HepG2 (cell line): ENCODE measurements around the gene CDH22. TPM values are rescaled to one million over a fixed set of nuclear protein-coding genes. Genes with fewer than 3 reads are reported as not detected.

ENCODE experiments used
- CENPT ChIP-seq: sonication (generic); formaldehyde crosslinking; IDR thresholded peaks from 2 replicates; pipeline ENCODE4 v1.8.0; 2022; ENCODE audit warnings: low read depth, mild to moderate bottlenecking, moderate library complexity, missing genetic modification reagents
- ELF4 ChIP-seq: sonication (generic); formaldehyde crosslinking; IDR thresholded peaks from 2 replicates; pipeline ENCODE4 v1.5.0; 2020; ENCODE audit warnings: missing genetic modification reagents, mild to moderate bottlenecking, moderate library complexity, borderline replicate concordance
- GTF3A ChIP-seq: sonication (generic); formaldehyde crosslinking; conservative IDR thresholded peaks from 2 replicates; pipeline ENCODE4 v1.4.0; 2020; ENCODE audit warnings: mild to moderate bottlenecking, missing genetic modification reagents
- KDM5A ChIP-seq: fragments of 200-600 bp; sonication (generic); IDR thresholded peaks from 2 replicates; pipeline ENCODE4 v1.7.0; 2018; ENCODE audit warnings: antibody characterized with exemption, mild to moderate bottlenecking, low read length, borderline replicate concordance
- MAF1 ChIP-seq: sonication (generic); formaldehyde crosslinking; IDR thresholded peaks from 2 replicates; pipeline ENCODE4 v1.5.0; 2020; ENCODE audit warnings: missing genetic modification reagents, borderline replicate concordance
- MAFG ChIP-seq: sonication (generic); formaldehyde crosslinking; IDR thresholded peaks from 2 replicates; pipeline ENCODE4 v1.5.1; 2020; ENCODE audit warnings: mild to moderate bottlenecking, missing genetic modification reagents
- MXD4 ChIP-seq: IDR thresholded peaks from 2 replicates; pipeline ENCODE4 v1.6.1; 2016; ENCODE audit warnings: mild to moderate bottlenecking, missing biosample characterization, missing genetic modification reagents
- NFKB2 ChIP-seq: sonication (generic); formaldehyde crosslinking; IDR thresholded peaks from 2 replicates; pipeline ENCODE4 v1.4.0; 2020; ENCODE audit warnings: missing genetic modification reagents, borderline replicate concordance
- NR2C2 ChIP-seq: sonication (generic); formaldehyde crosslinking; IDR thresholded peaks from 2 replicates; pipeline ENCODE4 v1.4.0; 2020; ENCODE audit warnings: missing genetic modification reagents, mild to moderate bottlenecking, moderate library complexity, borderline replicate concordance
- ONECUT2 ChIP-seq: sonication (generic); formaldehyde crosslinking; IDR thresholded peaks from 2 replicates; pipeline ENCODE4 v1.4.0; 2020; ENCODE audit warnings: missing genetic modification reagents
- PHF5A ChIP-seq: IDR thresholded peaks from one replicate; pipeline ENCODE4 v1.6.1; 2018; ENCODE audit warnings: low read depth, missing genetic modification reagents; ENCODE audit not compliant: unreplicated experiment
- ZIK1 ChIP-seq: sonication (generic); formaldehyde crosslinking; IDR thresholded peaks from 2 replicates; pipeline ENCODE4 v1.5.0; 2020; ENCODE audit warnings: mild to moderate bottlenecking, low read depth, missing genetic modification reagents, borderline replicate concordance
- ZNF263 ChIP-seq: sonication (generic); formaldehyde crosslinking; IDR thresholded peaks from 2 replicates; pipeline ENCODE4 v1.4.0; 2020; ENCODE audit warnings: missing genetic modification reagents
- ZNF282 ChIP-seq: fragments of 450-650 bp; IDR thresholded peaks from 2 replicates; pipeline ENCODE4 v1.6.1; 2018; ENCODE audit not compliant: partially characterized antibody
- ZNF713 ChIP-seq: sonication (generic); formaldehyde crosslinking; IDR thresholded peaks from 2 replicates; pipeline ENCODE4 v1.4.0; 2020; ENCODE audit warnings: mild to moderate bottlenecking, missing genetic modification reagents
- ZNF747 ChIP-seq: sonication (generic); formaldehyde crosslinking; IDR thresholded peaks from 2 replicates; pipeline ENCODE4 v1.8.1; 2023; ENCODE audit warnings: missing genetic modification reagents, mild to moderate bottlenecking, borderline replicate concordance
- ZNF841 ChIP-seq: sonication (generic); formaldehyde crosslinking; IDR thresholded peaks from 2 replicates; pipeline ENCODE4 v1.8.1; 2023; ENCODE audit warnings: missing genetic modification reagents, borderline replicate concordance
- ZNF878 ChIP-seq: sonication (generic); formaldehyde crosslinking; IDR thresholded peaks from 2 replicates; pipeline ENCODE4 v1.8.1; 2023; ENCODE audit warnings: mild to moderate bottlenecking, missing genetic modification reagents, moderate library complexity
- ZSCAN31 ChIP-seq: sonication (generic); formaldehyde crosslinking; IDR thresholded peaks from 2 replicates; pipeline ENCODE4 v1.5.0; 2020; ENCODE audit warnings: low read depth, mild to moderate bottlenecking, missing genetic modification reagents
- polyA plus RNA-seq, 8 experiments: library from polyadenylated mRNA; depleted of rRNA in 3 of 8; stranded (reverse) in 7 of 8; unstranded in 1 of 8; fragments of >200 nt; fragmentation: Illumina TruSeq in 4 of 8; extraction: Trizol in 4 of 8; gene quantifications; 2 replicates each; pipeline versions ENCODE4 v1.2.1 to v1.2.3, GENCODE V29; 2011 to 2016; ENCODE audit warnings: low read depth in 4 of 8, missing spikeins in 1 of 8, mixed read lengths in 1 of 8; ENCODE audit not compliant: insufficient read depth in 1 of 8
- total RNA-seq, 5 experiments: library from RNA; depleted of rRNA; stranded (reverse); fragments of >200 nt; fragmentation: Illumina TruSeq; extraction: Trizol; gene quantifications; 2 replicates each; pipeline ENCODE4 v1.2.3, GENCODE V29; 2016; ENCODE audit warnings: low read depth in 1 of 5
- TF ChIP-seq, protein P1 (sequence below): sonication (generic); formaldehyde crosslinking; IDR thresholded peaks from 2 replicates; pipeline ENCODE4 v1.4.0; 2020; ENCODE audit warnings: missing genetic modification reagents
- TF ChIP-seq, protein P2 (sequence below), 2 experiments: sonication (generic) in 1 of 2; formaldehyde crosslinking in 1 of 2; IDR thresholded peaks; 2 replicates each; pipeline versions ENCODE4 v1.5.1 to v1.6.1; 2011 to 2020; ENCODE audit warnings: borderline replicate concordance in 1 of 2, low read depth in 1 of 2, low read length in 1 of 2, mild to moderate bottlenecking in 1 of 2, missing genetic modification reagents in 1 of 2, moderate library complexity in 1 of 2
- TF ChIP-seq, protein P3 (sequence below): sonication (generic); formaldehyde crosslinking; IDR thresholded peaks from 2 replicates; pipeline ENCODE4 v1.4.0; 2020; ENCODE audit warnings: mild to moderate bottlenecking, missing genetic modification reagents, borderline replicate concordance

CDH22 gene
- total and polyA plus RNA-seq, 2 of the 13 experiments (the other 11 are each of a cell fraction or from before 2014, with no cell fraction given), result not detected

DNA sequence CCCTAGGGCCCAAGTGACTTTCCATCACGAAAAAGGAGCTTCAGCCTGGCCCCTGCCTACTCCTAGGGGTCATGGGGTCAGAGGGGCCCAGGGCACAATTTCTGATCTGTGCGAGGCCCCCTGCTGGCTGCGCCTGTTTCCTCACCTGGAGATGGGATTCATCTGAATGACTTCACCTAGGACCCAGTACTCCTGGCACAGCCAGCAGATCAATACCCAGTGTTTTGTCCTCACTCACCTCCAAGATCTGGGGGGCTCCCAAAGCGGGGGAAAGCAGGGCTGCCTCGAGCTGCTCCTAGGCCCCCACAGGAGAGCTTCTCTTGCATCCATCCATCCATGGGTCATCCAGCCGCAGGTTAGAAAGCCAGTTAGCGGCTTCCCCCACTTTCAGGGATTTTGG lies 156.4 kb downstream of the CDH22 start (continued):
- no peak for TF ChIP-seq ZNF282
- no peak for TF ChIP-seq ZNF713
- peak; percentile 55; the same call in 1 of the 2 replicates for TF ChIP-seq MAF1 (CRISPR knock-in tag)
- TF ChIP-seq MXD4 (CRISPR knock-in tag), result no peak
- TF ChIP-seq MAFG (CRISPR knock-in tag), result no peak
- TF ChIP-seq GTF3A (CRISPR knock-in tag), result no peak
- TF ChIP-seq ZNF263 (CRISPR knock-in tag), result peak; percentile 58
- TF ChIP-seq PHF5A (CRISPR knock-in tag), result no peak
- no peak for TF ChIP-seq ZSCAN31 (CRISPR knock-in tag)
- no peak for TF ChIP-seq ZIK1 (CRISPR knock-in tag)
- TF ChIP-seq ONECUT2 (CRISPR knock-in tag), result no peak
- TF ChIP-seq ELF4 (CRISPR knock-in tag), result no peak
- TF ChIP-seq KDM5A, result no peak
- TF ChIP-seq, protein P1, sequence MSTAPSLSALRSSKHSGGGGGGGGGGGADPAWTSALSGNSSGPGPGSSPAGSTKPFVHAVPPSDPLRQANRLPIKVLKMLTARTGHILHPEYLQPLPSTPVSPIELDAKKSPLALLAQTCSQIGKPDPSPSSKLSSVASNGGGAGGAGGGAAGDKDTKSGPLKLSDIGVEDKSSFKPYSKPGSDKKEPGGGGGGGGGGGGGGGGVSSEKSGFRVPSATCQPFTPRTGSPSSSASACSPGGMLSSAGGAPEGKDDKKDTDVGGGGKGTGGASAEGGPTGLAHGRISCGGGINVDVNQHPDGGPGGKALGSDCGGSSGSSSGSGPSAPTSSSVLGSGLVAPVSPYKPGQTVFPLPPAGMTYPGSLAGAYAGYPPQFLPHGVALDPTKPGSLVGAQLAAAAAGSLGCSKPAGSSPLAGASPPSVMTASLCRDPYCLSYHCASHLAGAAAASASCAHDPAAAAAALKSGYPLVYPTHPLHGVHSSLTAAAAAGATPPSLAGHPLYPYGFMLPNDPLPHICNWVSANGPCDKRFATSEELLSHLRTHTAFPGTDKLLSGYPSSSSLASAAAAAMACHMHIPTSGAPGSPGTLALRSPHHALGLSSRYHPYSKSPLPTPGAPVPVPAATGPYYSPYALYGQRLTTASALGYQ (CRISPR knock-in tag), result no peak
- peak; percentile 86 for TF ChIP-seq NR2C2 (CRISPR knock-in tag)
- no peak for TF ChIP-seq ZNF878 (CRISPR knock-in tag)
- TF ChIP-seq ZNF841 (CRISPR knock-in tag), result no peak
- peak; percentile 81 for TF ChIP-seq NFKB2 (CRISPR knock-in tag)
- TF ChIP-seq ZNF747 (CRISPR knock-in tag), result no peak
- TF ChIP-seq CENPT (CRISPR knock-in tag), result no peak
- TF ChIP-seq, protein P2, sequence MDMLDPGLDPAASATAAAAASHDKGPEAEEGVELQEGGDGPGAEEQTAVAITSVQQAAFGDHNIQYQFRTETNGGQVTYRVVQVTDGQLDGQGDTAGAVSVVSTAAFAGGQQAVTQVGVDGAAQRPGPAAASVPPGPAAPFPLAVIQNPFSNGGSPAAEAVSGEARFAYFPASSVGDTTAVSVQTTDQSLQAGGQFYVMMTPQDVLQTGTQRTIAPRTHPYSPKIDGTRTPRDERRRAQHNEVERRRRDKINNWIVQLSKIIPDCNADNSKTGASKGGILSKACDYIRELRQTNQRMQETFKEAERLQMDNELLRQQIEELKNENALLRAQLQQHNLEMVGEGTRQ (IDR thresholded peaks at IDR 0.05; ENCODE audit: low read depth, low read length), result no peak
- TF ChIP-seq, protein P2 (CRISPR knock-in tag; IDR thresholded peaks at IDR 0.05; ENCODE audit: borderline replicate concordance), result no peak
- TF ChIP-seq, protein P3, sequence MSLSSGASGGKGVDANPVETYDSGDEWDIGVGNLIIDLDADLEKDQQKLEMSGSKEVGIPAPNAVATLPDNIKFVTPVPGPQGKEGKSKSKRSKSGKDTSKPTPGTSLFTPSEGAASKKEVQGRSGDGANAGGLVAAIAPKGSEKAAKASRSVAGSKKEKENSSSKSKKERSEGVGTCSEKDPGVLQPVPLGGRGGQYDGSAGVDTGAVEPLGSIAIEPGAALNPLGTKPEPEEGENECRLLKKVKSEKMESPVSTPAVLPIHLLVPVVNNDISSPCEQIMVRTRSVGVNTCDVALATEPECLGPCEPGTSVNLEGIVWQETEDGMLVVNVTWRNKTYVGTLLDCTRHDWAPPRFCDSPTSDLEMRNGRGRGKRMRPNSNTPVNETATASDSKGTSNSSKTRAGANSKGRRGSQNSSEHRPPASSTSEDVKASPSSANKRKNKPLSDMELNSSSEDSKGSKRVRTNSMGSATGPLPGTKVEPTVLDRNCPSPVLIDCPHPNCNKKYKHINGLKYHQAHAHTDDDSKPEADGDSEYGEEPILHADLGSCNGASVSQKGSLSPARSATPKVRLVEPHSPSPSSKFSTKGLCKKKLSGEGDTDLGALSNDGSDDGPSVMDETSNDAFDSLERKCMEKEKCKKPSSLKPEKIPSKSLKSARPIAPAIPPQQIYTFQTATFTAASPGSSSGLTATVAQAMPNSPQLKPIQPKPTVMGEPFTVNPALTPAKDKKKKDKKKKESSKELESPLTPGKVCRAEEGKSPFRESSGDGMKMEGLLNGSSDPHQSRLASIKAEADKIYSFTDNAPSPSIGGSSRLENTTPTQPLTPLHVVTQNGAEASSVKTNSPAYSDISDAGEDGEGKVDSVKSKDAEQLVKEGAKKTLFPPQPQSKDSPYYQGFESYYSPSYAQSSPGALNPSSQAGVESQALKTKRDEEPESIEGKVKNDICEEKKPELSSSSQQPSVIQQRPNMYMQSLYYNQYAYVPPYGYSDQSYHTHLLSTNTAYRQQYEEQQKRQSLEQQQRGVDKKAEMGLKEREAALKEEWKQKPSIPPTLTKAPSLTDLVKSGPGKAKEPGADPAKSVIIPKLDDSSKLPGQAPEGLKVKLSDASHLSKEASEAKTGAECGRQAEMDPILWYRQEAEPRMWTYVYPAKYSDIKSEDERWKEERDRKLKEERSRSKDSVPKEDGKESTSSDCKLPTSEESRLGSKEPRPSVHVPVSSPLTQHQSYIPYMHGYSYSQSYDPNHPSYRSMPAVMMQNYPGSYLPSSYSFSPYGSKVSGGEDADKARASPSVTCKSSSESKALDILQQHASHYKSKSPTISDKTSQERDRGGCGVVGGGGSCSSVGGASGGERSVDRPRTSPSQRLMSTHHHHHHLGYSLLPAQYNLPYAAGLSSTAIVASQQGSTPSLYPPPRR (CRISPR knock-in tag), result no peak
